ENCODE data around the gene ZFP64.
A peak's percentile ranks its signal among the peaks of the same experiment; 100 is the strongest.
"Not testable (repeated sequence)": the region's sequence is repeated elsewhere in the genome, so short reads cannot be mapped to it uniquely, and the experiment has no call there.

Gene ZFP64

GRCh38 chr20:52154575-52154974, 37.0 kb downstream of the ZFP64 start:
- DNase-seq (ENCODE audit: low spot score): no peak

GRCh38 chr20:52153896-52154295, 37.7 kb downstream of the ZFP64 start:
- no peak for DNase-seq (ENCODE audit: low spot score)

GRCh38 chr20:52152921-52153320, 38.7 kb downstream of the ZFP64 start:
- DNase-seq (ENCODE audit: low spot score): no peak

GRCh38 chr20:52152416-52152815, 39.2 kb downstream of the ZFP64 start:
- no peak for DNase-seq (ENCODE audit: low spot score)

GRCh38 chr20:52150440-52151258, 40.9 kb downstream of the ZFP64 start:
- DNase-seq (ENCODE audit: low spot score): peak; percentile 73

- no peak for DNase-seq (ENCODE audit: low spot score)
Measured at GRCh38 chr20:52145587-52145986, 46.0 kb downstream of the ZFP64 start.

GRCh38 chr20:52143277-52143676, 48.3 kb downstream of the ZFP64 start:
- no peak for DNase-seq (ENCODE audit: low spot score)

- DNase-seq (ENCODE audit: low spot score): no peak
Measured at GRCh38 chr20:52142757-52143156, 48.8 kb downstream of the ZFP64 start.

GRCh38 chr20:52139986-52140385, 51.6 kb downstream of the ZFP64 start:
- no peak for DNase-seq (ENCODE audit: low spot score)

GRCh38 chr20:52137850-52138249, 53.7 kb downstream of the ZFP64 start:
- DNase-seq (ENCODE audit: low spot score): no peak

- not testable (repeated sequence) for DNase-seq (ENCODE audit: low spot score)
Measured at GRCh38 chr20:52133714-52134113, 57.9 kb downstream of the ZFP64 start.

- no peak for DNase-seq (ENCODE audit: low spot score)
Measured at GRCh38 chr20:52132337-52132736, 59.2 kb downstream of the ZFP64 start.

- DNase-seq (ENCODE audit: low spot score): no peak
Measured at GRCh38 chr20:52131048-52131643, 60.4 kb downstream of the ZFP64 start.

- DNase-seq (ENCODE audit: low spot score): no peak
Measured at GRCh38 chr20:52130406-52130805, 61.2 kb downstream of the ZFP64 start.

- no peak for DNase-seq (ENCODE audit: low spot score)
Measured at GRCh38 chr20:52129611-52130010, 62.0 kb downstream of the ZFP64 start.

GRCh38 chr20:52127309-52127708, 64.3 kb downstream of the ZFP64 start:
- no peak for DNase-seq (ENCODE audit: low spot score)

GRCh38 chr20:52124821-52125220, 66.8 kb downstream of the ZFP64 start:
- no peak for DNase-seq (ENCODE audit: low spot score)

GRCh38 chr20:52118696-52119095, 72.9 kb downstream of the ZFP64 start:
- no peak for DNase-seq (ENCODE audit: low spot score)

- DNase-seq (ENCODE audit: low spot score): no peak
Measured at GRCh38 chr20:52118016-52118623, 73.5 kb downstream of the ZFP64 start.

GRCh38 chr20:52110456-52110855, 81.1 kb downstream of the ZFP64 start:
- DNase-seq (ENCODE audit: low spot score): no peak

- DNase-seq (ENCODE audit: low spot score): peak; percentile 86
Measured at GRCh38 chr20:52105442-52106422, 85.8 kb downstream of the ZFP64 start.

Data from cerebellar cortex (tissue), 1 donor.